Inflammatory macrophage treated with lipopolysaccharide for 4 hours (primary cell): ENCODE data around the gene KCNJ6.
"Not testable (repeated sequence)": the region's sequence is repeated elsewhere in the genome, so short reads cannot be mapped to it uniquely, and the experiment has no call there.

Source experiments
- DNase-seq: peaks from one replicate; pipeline ENCODE4 v3.0.0-alpha.2; 2020

The KCNJ6 gene

GRCh38 chr21:37669249-37669648, 247.0 kb downstream of the KCNJ6 start:
- DNase-seq: no peak

DNA sequence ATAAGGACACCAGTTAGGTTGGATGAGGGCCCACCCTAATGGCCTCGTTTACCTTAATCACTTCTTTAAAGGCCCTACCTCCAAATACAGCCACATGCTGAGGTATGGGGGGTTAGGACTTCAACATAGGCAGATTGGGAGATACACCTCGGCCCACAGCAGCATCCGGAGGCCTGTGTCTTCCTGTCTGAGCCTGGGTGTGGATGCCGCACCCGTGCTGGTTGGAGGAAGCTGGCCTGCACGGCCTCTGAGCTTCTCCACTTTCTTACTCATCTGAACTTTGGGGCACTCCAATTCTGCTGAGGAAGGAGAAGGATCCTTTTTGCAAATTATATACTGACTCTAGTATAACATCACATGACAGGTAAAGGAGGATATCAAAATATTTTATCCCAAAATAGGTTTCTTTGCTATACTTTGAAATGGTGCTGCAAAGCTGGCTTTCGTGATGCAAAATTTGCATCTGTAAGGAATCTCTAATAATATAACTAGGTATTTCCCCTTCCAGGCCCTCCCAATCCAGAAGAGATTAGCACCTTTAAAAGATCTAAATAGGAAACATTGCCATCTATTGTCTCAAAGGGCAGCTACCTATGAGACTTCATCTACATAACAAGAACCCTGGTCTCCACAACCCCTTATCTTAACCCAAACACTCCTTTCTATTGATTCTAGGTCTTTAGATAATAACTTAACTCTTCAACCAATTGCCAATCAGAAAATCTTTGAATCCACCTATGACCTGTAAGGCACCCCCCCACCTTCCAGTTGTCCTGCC, 247.6 kb downstream of the KCNJ6 start:
- no peak for DNase-seq

DNA sequence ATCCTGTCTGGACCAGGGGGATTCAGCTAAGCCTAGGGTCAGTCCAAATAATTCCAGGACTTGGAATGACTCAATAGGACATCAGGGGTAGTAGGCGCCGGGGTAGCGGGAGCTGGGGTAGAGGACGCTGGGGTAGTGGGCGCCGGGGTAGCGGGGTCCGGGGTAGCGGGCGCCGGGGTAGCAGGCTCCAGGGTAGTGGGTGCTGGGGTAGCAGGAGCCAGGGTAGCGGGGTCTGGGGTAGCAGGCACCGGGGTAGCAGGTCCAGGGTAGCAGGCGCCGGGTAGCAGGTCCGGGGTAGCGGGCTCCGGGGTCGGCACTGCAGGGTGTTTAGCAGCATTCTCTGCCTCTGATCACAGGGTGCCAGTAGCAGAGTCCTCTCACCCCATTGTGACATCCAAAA, 248.9 kb downstream of the KCNJ6 start:
- DNase-seq: no peak

GRCh38 chr21:37665230-37666024, 250.8 kb downstream of the KCNJ6 start:
- DNase-seq: no peak

DNA sequence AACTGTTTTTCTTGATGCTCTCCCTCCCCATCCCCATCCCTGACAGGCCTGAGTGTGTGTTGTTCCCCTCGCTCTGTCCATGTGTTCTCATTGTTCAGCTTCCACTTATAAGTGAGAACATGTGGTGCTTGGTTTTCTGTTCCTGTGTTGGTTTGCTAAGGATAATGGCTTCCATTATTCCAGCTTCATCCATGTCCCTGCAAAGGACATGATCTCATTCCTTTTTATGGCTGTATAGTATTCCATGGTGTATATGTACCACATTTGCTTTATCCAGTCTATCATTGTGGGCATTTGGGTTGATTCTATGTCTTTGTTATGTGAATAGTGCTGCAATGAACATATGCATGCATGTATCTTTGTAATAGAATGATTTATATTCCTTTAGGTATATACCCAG, 254.0 kb downstream of the KCNJ6 start:
- DNase-seq: not testable (repeated sequence)

DNA sequence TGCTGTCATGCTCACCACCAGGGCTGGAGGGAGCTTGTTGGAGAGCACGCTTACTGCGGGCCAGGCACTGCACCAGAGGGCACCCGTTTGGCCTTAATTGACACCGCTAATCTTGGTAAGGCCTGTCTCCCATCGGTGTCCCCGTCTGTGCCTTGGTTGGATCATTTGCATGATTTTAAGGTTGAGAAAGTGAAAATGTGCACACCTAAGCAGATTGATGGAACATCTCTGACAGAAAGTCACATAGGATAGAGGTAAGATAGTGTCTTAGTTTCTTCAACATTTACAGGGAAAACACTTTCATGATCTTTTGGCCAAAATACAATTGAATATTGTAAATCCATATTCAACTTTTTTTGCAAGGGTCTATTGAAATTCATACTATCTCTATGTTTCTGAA, 255.5 kb downstream of the KCNJ6 start:
- no peak for DNase-seq

- no peak for DNase-seq
Measured at GRCh38 chr21:37659874-37660273, 256.4 kb downstream of the KCNJ6 start.

- no peak for DNase-seq
Measured at GRCh38 chr21:37658817-37659458, 257.3 kb downstream of the KCNJ6 start.

GRCh38 chr21:37658121-37658816, 258.0 kb downstream of the KCNJ6 start:
- no peak for DNase-seq

DNA sequence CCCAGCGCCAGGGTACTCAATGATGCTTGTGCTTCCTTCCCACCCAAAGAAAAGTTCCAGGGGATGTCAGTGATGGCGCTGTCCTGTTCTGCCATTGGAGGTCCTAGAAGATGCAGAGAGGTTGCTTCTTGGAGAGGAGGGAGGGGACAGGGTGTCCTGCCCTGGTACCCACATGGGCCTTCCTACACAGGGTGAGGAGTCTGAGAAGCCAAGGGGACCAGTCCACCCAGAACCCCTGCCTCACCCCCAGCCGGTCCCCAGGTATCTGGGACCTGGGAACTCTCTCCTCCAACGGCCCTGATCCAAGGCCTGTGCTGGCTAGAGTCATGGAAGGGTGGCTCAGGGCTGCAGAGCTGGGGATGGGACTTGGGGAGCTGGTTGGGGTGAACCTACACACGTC, 259.4 kb downstream of the KCNJ6 start:
- no peak for DNase-seq

GRCh38 chr21:37655611-37656300, 260.5 kb downstream of the KCNJ6 start:
- peak; percentile 82 for DNase-seq

DNA sequence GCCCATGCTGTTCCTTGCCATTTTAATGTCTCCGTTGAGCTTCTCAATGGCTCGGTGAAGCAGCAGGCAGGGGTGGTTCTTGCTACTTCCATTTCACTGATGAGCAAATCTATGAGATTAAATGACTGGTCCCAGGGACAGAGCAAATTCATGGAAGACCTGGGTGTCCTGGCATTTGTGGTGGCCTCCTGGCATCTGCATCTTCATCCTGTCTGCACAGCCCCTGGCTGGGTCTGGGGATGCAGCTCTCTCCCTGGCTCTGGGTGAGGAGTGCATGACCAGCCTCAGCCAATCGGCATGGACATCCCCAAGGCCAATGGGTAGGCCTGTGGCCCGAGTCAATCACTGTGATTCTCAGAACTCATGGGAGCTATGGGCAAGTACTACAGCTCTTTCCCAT, 261.7 kb downstream of the KCNJ6 start:
- no peak for DNase-seq

- no peak for DNase-seq
Measured at GRCh38 chr21:37653201-37653600, 263.1 kb downstream of the KCNJ6 start.

GRCh38 chr21:37647781-37648180, 268.5 kb downstream of the KCNJ6 start:
- DNase-seq: no peak

- DNase-seq: not testable (repeated sequence)
Measured at GRCh38 chr21:37646761-37647160, 269.5 kb downstream of the KCNJ6 start.

GRCh38 chr21:37645848-37646247, 270.4 kb downstream of the KCNJ6 start:
- no peak for DNase-seq

DNA sequence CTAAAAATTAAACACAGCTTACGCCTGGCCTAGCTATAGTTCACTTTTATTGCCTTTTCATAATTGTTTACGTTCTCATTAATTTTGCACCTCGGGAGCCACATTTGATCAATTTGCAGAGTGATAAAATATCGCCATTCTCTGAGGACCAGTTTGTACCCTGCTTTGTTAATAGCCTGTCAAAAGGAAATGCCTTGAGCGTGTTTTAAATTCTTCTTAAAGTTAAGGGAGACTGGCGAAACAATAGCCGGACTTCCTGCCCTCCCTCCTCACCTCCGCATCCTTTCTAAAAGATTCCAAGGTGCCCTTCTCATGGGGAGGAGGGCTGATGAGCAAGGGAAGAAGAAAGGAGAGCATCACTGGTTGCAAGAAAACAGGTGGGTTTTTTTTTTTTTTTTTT, 271.6 kb downstream of the KCNJ6 start:
- DNase-seq: no peak

GRCh38 chr21:37643862-37644261, 272.4 kb downstream of the KCNJ6 start:
- not testable (repeated sequence) for DNase-seq

DNA sequence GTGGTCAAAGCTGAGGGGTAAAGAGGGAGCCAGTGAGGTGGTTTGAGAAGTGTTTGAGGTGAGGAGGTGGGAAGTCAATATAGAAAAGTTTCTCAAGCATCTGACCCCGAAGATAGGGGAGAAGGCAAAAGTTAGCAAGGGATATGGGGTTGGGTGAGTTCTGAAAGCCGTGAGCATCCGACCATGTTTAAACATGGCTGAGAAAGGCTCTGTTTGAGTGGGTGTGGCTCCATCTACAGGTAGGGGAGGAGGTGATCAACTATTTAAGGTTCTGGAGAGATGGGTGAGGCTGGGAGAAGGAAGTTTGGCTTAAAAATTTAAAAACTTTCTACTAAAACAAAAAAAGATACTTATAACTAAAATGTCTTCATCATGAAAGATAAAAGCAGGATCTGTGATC, 273.8 kb downstream of the KCNJ6 start:
- no peak for DNase-seq

GRCh38 chr21:37639756-37640155, 276.5 kb downstream of the KCNJ6 start:
- DNase-seq: no peak

GRCh38 chr21:37636152-37636860, 280.0 kb downstream of the KCNJ6 start:
- no peak for DNase-seq
